Gastrocnemius medialis (tissue), 4 donors: Measurements from ENCODE around the gene ESF1. TPM values are rescaled to one million over a fixed set of nuclear protein-coding genes. Genes with fewer than 3 reads are reported as not detected.

Experiments used
- ATAC-seq, 2 donors: fragments of 150-250 bp; one replicate each; pipeline ENCODE4 v1.9.1; 2016
- DNase-seq, 2 donors: peaks; one replicate each; pipeline ENCODE4 v3.0.0-alpha.2; 2019
- H3K27ac ChIP-seq, 4 donors: fragments of 200-600 bp; sonication (generic); 1 replicate in 1 of 4; 2 replicates in 3 of 4; pipeline ENCODE4 v1.5.1; 2016 to 2018; ENCODE audit warnings: mild to moderate bottlenecking in 2 of 4, moderate library complexity in 1 of 4
- H3K27me3 ChIP-seq, 3 donors: fragments of 200-600 bp; sonication (generic) in 2 of 3; 1 replicate in 1 of 3; 2 replicates in 2 of 3; pipeline versions ENCODE4 v1.5.1 to v1.6.0; 2016 to 2019; ENCODE audit warnings: mild to moderate bottlenecking in 1 of 3, moderate library complexity in 1 of 3
- H3K36me3 ChIP-seq, 2 donors: fragments of 200-600 bp; sonication (generic) in 1 of 2; one replicate each; pipeline ENCODE4 v1.5.1; 2017 to 2018
- H3K4me1 ChIP-seq, 2 donors: fragments of 200-600 bp; sonication (generic) in 1 of 2; one replicate each; pipeline ENCODE4 v1.5.1; 2016 to 2017; ENCODE audit warnings: mild to moderate bottlenecking in 2 of 2
- H3K4me3 ChIP-seq, 4 donors: fragments of 200-600 bp; sonication (generic) in 3 of 4; 1 replicate in 1 of 4; 2 replicates in 3 of 4; pipeline ENCODE4 v1.5.1; 2016 to 2019; ENCODE audit warnings: mild to moderate bottlenecking in 2 of 4
- H3K9me3 ChIP-seq, 3 donors: fragments of 200-600 bp; sonication (generic) in 2 of 3; 1 replicate in 1 of 3; 2 replicates in 2 of 3; pipeline ENCODE4 v1.5.1; 2016 to 2019
- CTCF ChIP-seq, 5 experiments: fragments of 450-650 bp in 3 of 5; fragments of 200-600 bp in 2 of 5; sonication (generic) in 2 of 5; IDR thresholded peaks in 4 of 5; conservative IDR thresholded peaks in 1 of 5; 1 replicate in 4 of 5; 2 replicates in 1 of 5; pipeline ENCODE4 v1.5.1; 2016 to 2019; ENCODE audit warnings: antibody characterized with exemption in 5 of 5, mild to moderate bottlenecking in 3 of 5, moderate library complexity in 3 of 5
- POLR2A ChIP-seq, 2 donors: fragments of 450-650 bp; IDR thresholded peaks; one replicate each; pipeline ENCODE4 v1.6.1; 2017; ENCODE audit warnings: antibody characterized with exemption in 2 of 2, mild to moderate bottlenecking in 2 of 2, moderate library complexity in 2 of 2
- in situ Hi-C, 4 donors: fragments of 200-750 bp; cut with MboI; loops; one replicate each; pipeline versions ENCODE4 v1.15.0 to v1.8.0; 2017; ENCODE audit warnings: low sequenced_read_pairs in 4 of 4
- intact Hi-C: fragments of 100-400 bp; cut with DNase I; formaldehyde crosslinking; loops from one replicate; pipeline ENCODE4 v1.15.1; 2023; ENCODE audit warnings: low total_unique reads
- total RNA-seq, 4 donors: library from RNA; depleted of rRNA; stranded (reverse); fragments of >200 nt; gene quantifications; one replicate each; pipeline versions ENCODE4 v1.1.0 to v1.2.3, GENCODE V29; 2016

ESF1 gene
- total RNA-seq, result 10 to 100 TPM in 3 of 4 donors, 1 to 10 TPM in 1; 8.6 to 12.2 (median 10.8) TPM

GRCh38 chr20:13784893-13785715 is at the start of gene ESF1, which contains the start of gene NDUFAF5:
Gene ESF1, minus strand, starts transcription at chr20:13784919. Its CDS starts 1,779 bp downstream, at chr20:13783140.
Gene NDUFAF5, plus strand, starts transcription at chr20:13785028. Its CDS starts 41 bp downstream, at chr20:13785069.
- peaks cover 29 to 36% of the 10 kb centered on the region in 2 donors for H3K4me1 ChIP-seq
- H3K27me3 ChIP-seq, result no peaks in the 10 kb centered on the region
- in situ Hi-C loops, result no loop called here
- peak within 1 kb of the TSS; percentile 87 to 99 (median 96) for H3K4me3 ChIP-seq
- TF ChIP-seq POLR2A (IDR thresholded peaks at IDR 0.05), result peak; percentile 62 to 70
- peak in 1 of 5 experiments; percentile 35 for TF ChIP-seq CTCF (IDR thresholded peaks at IDR 0.05 in 4 of 5, conservative IDR thresholded peaks at IDR 0.05 in 1 of 5)
- intact Hi-C loops, result loop anchor here (1.0 to 5.0 kb wide), 3 partner anchors 15 to 1893 kb away; partner anchors contain the start of gene TASP1
- no peaks in the 10 kb centered on the region for H3K9me3 ChIP-seq
- peak within 1 kb of the TSS; percentile 94 to 99 (median 97) for H3K27ac ChIP-seq
- peaks cover 0 to 34% of the 10 kb centered on the region in 2 donors for H3K36me3 ChIP-seq
- ATAC-seq (peak; percentile 98 to 99), DNase-seq (peak; percentile 92 to 96)

GRCh38 chr20:13831476-13831875 is 46.8 kb upstream of the ESF1 start:
- H3K27ac ChIP-seq, result no peak overlapping the region
- in situ Hi-C loops, result no loop called here
- no peaks in the 10 kb centered on the region for H3K36me3 ChIP-seq
- H3K4me3 ChIP-seq, result no peak overlapping the region
- H3K4me1 ChIP-seq, result no peaks in the 10 kb centered on the region
- H3K9me3 ChIP-seq, result no peaks in the 10 kb centered on the region
- TF ChIP-seq POLR2A (IDR thresholded peaks at IDR 0.05), result no peak
- TF ChIP-seq CTCF (IDR thresholded peaks at IDR 0.05 in 4 of 5, conservative IDR thresholded peaks at IDR 0.05 in 1 of 5), result no peak
- ATAC-seq (no peak), DNase-seq (no peak)
- no peaks in the 10 kb centered on the region for H3K27me3 ChIP-seq
- intact Hi-C loops, result no loop called here

GRCh38 chr20:13825465-13825864 is 40.7 kb upstream of the ESF1 start:
- no peak for ATAC-seq
- intact Hi-C loops, result loop anchor here (10.0 kb wide), 1 partner anchor 89 kb away; no protein-coding TSS in a partner anchor
- in situ Hi-C loops, result loop anchor here in 2 of 4 donors (10.0 kb wide), 1 partner anchor 229 kb away; no protein-coding TSS in a partner anchor

GRCh38 chr20:13824459-13824858 is 39.7 kb upstream of the ESF1 start:
- Histone ChIP-seq H3K4me3 (no peak overlapping the region), H3K4me1 (peaks cover 0 to 3% of the 10 kb centered on the region in 2 donors), H3K36me3 (no peaks in the 10 kb centered on the region), H3K27me3 (no peaks in the 10 kb centered on the region), H3K9me3 (no peaks in the 10 kb centered on the region), H3K27ac (no peak overlapping the region)
- intact Hi-C loops (loop anchor here (10.0 kb wide), 1 partner anchor 90 kb away; no protein-coding TSS in a partner anchor), in situ Hi-C loops (loop anchor here (5.0 to 10.0 kb wide), 2 partner anchors 230 to 233 kb away; no protein-coding TSS in a partner anchor)
- DNase-seq (no peak), ATAC-seq (peak; percentile 32 to 51)
- no peak for TF ChIP-seq CTCF (IDR thresholded peaks at IDR 0.05 in 4 of 5, conservative IDR thresholded peaks at IDR 0.05 in 1 of 5)
- TF ChIP-seq POLR2A (IDR thresholded peaks at IDR 0.05), result no peak

More at GRCh38 chr20:13825465-13825864, 40.7 kb upstream of the ESF1 start:
- no peak overlapping the region for H3K4me3 ChIP-seq
- no peak overlapping the region for H3K27ac ChIP-seq
- H3K9me3 ChIP-seq, result no peaks in the 10 kb centered on the region
- peaks cover 0 to 3% of the 10 kb centered on the region in 2 donors for H3K4me1 ChIP-seq
- TF ChIP-seq CTCF (IDR thresholded peaks at IDR 0.05 in 4 of 5, conservative IDR thresholded peaks at IDR 0.05 in 1 of 5) (no peak), POLR2A (IDR thresholded peaks at IDR 0.05) (no peak)
- H3K36me3 ChIP-seq, result no peaks in the 10 kb centered on the region
- no peaks in the 10 kb centered on the region for H3K27me3 ChIP-seq
- DNase-seq, result no peak
